ENCODE data around the gene MUC5AC.

DNA sequence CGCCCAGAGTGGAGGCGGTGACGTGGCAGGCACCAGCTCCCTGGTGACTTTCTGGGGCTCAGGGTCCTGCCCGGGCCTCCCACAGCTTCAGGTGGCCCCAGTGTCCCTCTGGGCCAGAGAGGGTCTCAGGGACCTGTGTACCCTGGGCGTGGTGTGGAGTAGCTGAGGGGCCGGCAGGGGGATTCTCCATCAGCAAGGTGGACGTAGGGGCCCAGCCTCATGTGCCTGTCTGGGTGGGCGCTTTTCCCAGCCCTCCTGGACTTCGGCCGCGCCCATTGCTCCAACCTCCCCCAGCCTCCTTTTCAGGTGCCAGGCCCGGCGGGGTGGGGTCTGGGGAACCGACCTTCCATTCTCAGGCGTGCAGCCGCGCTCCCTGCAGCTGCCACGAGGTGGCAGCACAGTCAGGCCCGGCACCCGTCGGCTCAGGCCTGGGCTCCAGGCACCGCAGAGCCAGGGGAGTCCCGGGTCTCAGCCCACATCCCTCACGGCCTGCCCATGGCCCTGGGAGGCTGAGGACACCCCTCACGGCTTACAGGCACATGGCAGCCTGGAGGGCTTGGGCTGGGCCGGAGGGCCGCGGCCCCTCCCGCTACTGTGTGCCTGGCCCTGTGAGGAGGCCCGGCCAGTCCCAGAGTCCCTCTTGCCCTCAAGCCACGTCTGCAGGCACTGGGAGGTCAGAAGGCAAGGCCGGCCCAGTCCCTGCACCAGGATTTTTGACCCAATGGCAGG, 45.2 kb downstream of the MUC5AC start:
- TF ChIP-seq, protein P1, sequence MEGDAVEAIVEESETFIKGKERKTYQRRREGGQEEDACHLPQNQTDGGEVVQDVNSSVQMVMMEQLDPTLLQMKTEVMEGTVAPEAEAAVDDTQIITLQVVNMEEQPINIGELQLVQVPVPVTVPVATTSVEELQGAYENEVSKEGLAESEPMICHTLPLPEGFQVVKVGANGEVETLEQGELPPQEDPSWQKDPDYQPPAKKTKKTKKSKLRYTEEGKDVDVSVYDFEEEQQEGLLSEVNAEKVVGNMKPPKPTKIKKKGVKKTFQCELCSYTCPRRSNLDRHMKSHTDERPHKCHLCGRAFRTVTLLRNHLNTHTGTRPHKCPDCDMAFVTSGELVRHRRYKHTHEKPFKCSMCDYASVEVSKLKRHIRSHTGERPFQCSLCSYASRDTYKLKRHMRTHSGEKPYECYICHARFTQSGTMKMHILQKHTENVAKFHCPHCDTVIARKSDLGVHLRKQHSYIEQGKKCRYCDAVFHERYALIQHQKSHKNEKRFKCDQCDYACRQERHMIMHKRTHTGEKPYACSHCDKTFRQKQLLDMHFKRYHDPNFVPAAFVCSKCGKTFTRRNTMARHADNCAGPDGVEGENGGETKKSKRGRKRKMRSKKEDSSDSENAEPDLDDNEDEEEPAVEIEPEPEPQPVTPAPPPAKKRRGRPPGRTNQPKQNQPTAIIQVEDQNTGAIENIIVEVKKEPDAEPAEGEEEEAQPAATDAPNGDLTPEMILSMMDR (conservative IDR thresholded peaks at IDR 0.05 in 1 of 2, IDR thresholded peaks at IDR 0.05 in 1 of 2; ENCODE audit: low read depth in 1 of 2, low read length in 2 of 2): peak; percentile 69 to 71
- TF ChIP-seq EZH2 (IDR thresholded peaks at IDR 0.05; ENCODE audit: low read length, missing control alignments): no peak
